ENCODE results near the gene CMPK1.

DNA sequence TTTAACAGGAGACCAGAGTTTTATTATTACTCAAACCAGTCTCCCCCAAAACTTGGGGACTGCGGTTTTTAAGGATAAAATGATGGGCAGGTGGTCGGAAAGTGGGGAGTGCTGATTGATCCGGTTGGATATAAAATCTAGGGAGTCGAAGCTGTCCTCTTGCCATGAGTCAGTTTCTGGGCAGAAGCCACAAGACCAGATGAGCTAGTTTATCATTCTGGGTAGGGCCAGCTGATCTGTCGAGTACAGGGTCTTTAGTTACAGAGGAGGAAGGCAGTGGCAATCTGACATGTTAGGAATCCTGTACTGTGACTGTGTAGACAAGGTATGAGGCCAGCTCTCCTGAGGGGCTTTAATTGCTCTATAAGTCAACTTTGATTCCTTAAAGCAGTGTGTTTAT, 59.6 kb downstream of the CMPK1 start:
- TF ChIP-seq YY1 (IDR thresholded peaks at IDR 0.05; ENCODE audit: insufficient read depth, insufficient read length): no peak
- no peak for TF ChIP-seq SUZ12 (IDR thresholded peaks at IDR 0.05; ENCODE audit: extremely low read depth, insufficient read depth, insufficient read length)
